ENCODE data around the gene SNTB2.
A peak's percentile ranks its signal among the peaks of the same experiment; 100 is the strongest.
"Not testable (repeated sequence)": the region's sequence is repeated elsewhere in the genome, so short reads cannot be mapped to it uniquely, and the experiment has no call there.

Gene SNTB2

DNA sequence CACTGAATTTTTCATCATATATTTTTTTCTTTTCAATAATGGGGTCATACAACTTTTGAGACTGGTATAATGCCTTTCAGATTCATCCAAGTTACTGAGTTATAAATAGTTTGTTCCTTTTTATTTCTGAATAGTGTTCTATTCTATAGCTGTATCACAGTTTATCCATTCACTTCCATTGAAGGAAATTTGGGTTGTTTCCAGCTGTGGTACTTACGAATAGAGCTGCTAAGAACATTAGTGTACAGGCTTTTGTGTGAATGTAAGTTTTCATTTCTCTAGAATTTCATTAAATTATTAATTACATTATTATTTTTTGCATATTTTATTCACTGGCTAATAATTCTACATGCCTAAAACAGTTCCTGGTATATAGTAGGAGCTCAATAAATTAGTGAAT lies 52.9 kb downstream of the SNTB2 start:
- DNase-seq = no peak

DNA sequence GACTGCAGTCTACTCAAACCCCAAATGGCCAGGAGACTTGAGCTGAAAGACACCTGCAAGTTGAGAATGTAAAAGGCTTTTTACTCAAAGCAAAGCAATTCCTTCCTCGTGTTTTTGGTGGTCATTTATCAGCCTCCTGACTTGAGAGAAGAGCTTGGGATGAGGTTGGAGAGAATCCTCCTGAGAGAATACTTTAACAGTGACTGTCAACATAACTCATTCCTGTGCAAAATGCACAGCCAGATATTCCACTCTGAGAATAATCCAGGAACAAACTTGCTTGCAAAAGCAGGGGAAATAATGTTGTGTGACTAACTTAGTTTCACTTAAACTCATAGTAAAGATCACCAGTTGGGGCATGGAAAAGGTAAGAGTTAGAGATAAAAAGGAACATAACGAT lies 53.4 kb downstream of the SNTB2 start:
- no peak for DNase-seq

DNA sequence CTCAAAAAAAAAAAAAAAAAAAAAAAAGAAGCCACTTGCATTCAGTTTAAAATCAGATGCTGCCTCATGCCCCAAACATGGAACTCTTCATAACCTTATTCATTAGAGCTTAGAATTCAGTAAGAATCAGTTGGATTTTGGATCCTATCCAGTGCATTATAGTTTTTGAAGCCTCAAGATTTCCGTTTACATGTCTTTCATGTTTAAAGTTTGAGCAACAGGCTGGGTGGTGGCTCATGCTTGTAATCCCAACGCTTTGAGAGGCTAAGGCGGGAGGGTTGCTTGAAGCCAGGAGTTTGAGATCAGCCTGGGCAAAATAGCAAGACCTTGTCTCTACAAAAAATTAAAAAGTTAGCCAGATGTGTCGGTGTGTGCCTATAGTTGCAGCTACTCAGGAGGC lies 55.0 kb downstream of the SNTB2 start:
- no peak for DNase-seq

DNA sequence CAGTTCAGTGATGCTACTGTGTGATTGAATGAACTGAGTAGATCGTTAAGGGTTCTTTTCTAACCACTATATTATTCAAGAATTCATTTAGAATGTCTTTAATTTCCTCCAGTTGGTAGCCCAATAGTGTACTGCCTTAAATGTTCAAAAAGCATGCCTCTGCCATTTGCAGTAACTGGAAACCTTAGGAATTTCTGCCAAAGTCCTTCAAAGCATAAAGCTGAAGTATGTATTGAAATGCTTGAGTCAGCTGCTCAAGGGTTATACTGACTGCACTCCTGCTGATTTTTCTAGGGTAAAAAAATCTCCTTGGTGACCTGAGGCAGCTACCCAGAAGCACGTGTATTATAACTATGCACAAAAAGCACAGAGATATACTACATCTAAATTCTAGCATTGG lies 56.5 kb downstream of the SNTB2 start:
- DNase-seq = no peak

- no peak for DNase-seq
Observed at GRCh38 chr16:69244336-69244735, 57.4 kb downstream of the SNTB2 start.

GRCh38 chr16:69250081-69250480 lies 63.1 kb downstream of the SNTB2 start:
- no peak for DNase-seq

DNA sequence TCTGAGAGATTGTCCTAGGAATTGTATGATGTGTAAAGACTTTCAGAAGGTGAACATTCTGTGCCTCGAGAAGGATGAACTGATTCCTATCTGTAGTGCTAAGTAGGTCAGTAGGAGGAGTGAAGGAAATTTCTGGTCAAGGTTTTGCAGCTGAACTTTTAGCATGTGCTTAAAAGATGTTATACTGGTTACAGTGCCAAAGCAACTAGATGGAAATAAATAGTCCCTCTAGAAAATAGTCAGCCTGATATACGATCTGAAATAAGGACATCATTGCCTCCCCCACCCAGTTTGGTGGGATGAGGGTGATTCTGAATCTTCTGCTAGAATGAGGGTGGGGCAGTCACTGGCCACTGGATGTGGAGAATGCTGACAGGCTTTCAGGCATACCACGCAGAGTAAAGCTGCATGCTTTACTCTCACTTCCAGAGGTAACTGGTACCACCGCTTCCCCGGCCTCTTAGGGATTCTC lies 66.9 kb downstream of the SNTB2 start:
- no peak for DNase-seq

GRCh38 chr16:69259428-69259764 lies 72.4 kb downstream of the SNTB2 start:
- DNase-seq = not testable (repeated sequence)

DNA sequence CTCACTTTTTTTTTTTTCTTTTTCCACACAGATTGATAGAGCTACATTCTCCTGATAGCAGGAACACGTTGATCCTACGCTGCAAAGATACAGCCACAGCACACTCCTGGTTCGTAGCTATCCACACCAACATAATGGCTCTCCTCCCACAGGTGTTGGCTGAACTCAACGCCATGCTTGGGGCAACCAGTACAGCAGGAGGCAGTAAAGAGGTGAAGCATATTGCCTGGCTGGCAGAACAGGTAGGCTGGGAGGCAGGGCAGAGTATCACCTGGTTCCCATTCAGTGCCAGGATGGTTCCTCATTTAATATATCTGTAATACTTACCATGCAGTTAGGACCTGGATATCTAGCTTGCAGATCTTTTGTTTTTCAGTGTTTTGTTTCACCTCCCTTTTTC lies 73.1 kb downstream of the SNTB2 start:
- DNase-seq = no peak

DNA sequence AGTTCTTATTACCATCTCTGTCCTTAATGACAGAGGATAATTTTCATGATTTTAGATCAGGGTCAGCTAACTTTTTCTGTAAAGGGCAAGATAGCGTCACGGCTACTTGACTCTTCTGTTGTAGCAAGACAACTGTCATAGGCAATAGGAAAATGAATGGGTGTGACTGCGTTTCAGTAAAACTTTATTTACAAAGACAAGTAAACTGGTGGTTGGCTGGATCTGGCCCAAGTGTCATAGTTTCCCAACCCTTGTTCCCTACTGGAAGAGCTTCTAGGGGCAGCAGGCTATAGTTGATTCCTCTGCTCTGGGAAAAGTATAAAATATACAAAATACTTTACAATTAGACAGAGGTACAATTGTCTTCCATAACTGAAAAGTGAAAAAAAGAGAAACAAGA lies 73.5 kb downstream of the SNTB2 start:
- DNase-seq = no peak

GRCh38 chr16:69266334-69267063 lies 79.5 kb downstream of the SNTB2 start:
- no peak for DNase-seq

DNA sequence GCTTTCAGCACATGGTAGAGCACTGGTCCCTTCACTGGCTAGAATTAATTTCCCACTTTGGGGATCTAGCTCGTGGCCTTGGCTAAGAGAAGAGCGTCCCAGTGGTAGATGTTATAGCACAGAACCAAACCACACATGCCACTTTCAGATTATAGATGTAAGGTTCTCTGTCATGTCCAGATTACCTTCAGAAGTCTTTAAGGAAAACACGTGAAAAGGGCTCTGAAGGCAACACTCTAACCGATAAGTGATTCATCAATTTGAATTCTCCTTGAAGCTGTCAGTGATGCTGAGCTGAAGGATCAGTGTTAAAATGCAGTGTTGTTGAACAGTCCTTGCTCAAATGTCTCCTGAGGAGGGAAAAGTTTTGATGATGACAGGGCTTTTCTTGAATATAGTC lies 80.7 kb downstream of the SNTB2 start:
- no peak for DNase-seq

GRCh38 chr16:69270395-69270794 lies 83.4 kb downstream of the SNTB2 start:
- peak; percentile 75 for DNase-seq

GRCh38 chr16:69270831-69271230 lies 83.9 kb downstream of the SNTB2 start:
- no peak for DNase-seq

- DNase-seq = no peak
Observed at GRCh38 chr16:69273009-69273408, 86.0 kb downstream of the SNTB2 start.

GRCh38 chr16:69274699-69275235 lies 87.8 kb downstream of the SNTB2 start:
- no peak for DNase-seq

GRCh38 chr16:69276148-69277115 lies 89.5 kb downstream of the SNTB2 start:
- DNase-seq = no peak

- no peak for DNase-seq
Observed at GRCh38 chr16:69277413-69277812, 90.4 kb downstream of the SNTB2 start.

DNA sequence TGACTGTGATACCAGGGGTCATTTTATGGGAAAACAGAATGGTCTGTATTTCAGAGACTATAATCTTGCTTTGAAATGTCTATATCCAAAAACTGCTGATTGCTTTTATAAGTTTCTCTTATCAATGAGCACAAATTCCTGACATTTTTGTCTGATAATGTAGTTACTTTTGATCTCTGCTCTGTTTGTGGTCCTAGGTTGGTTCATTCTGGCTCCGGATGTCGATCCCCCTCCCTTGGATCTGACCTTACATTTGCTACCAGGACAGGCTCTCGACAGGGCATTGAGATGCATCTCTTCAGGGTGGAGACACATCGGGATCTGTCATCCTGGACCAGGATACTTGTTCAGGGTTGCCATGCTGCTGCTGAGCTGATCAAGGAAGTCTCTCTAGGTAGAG lies 96.9 kb downstream of the SNTB2 start:
- DNase-seq = no peak

GRCh38 chr16:69285240-69285639 lies 98.3 kb downstream of the SNTB2 start:
- DNase-seq = no peak

GRCh38 chr16:69286941-69287713 lies 100.2 kb downstream of the SNTB2 start:
- peak; percentile 19 for DNase-seq

- DNase-seq = not testable (repeated sequence)
Observed at GRCh38 chr16:69291657-69292056, 104.7 kb downstream of the SNTB2 start.

GRCh38 chr16:69293401-69293800 lies 106.4 kb downstream of the SNTB2 start:
- DNase-seq = no peak
